SU-DHL-6 (cell line): ENCODE measurements around the gene BCL2L1.

Source experiments
- H2AFZ ChIP-seq: fragments of 200-600 bp; sonication (generic); 2 replicates; pipeline ENCODE4 v1.6.1; 2014; ENCODE audit warnings: low read depth, mild to moderate bottlenecking, moderate library complexity, mixed read lengths, antibody characterized with exemption, low read length; ENCODE audit not compliant: severe bottlenecking
- H3F3A ChIP-seq: fragments of 200-600 bp; shearing (Covaris generic); 2 replicates; pipeline ENCODE4 v1.6.0; 2016; ENCODE audit warnings: antibody characterized with exemption, mild to moderate bottlenecking; ENCODE audit not compliant: insufficient read depth
- H3K27ac ChIP-seq: fragments of 200-600 bp; sonication (generic); 2 replicates; pipeline ENCODE4 v1.5.1; 2016; ENCODE audit warnings: low read depth, mild to moderate bottlenecking, low read length, moderate library complexity, mixed read lengths
- H3K27me3 ChIP-seq: fragments of 200-600 bp; sonication (generic), shearing (Covaris generic); 2 replicates; pipeline ENCODE4 v1.6.0; 2014; ENCODE audit warnings: mild to moderate bottlenecking, low read length
- H3K36me3 ChIP-seq: fragments of 200-600 bp; sonication (generic); 2 replicates; pipeline ENCODE4 v1.6.1; 2014; ENCODE audit warnings: mild to moderate bottlenecking, low read length, mixed read lengths
- H3K4me2 ChIP-seq: fragments of 300-600, 200-600 bp; shearing (Covaris generic), sonication (generic); 2 replicates; pipeline ENCODE4 v1.6.0; 2014; ENCODE audit warnings: low read length, low read depth, mild to moderate bottlenecking; ENCODE audit not compliant: poor library complexity, severe bottlenecking
- H3K4me3 ChIP-seq: fragments of 200-600 bp; sonication (generic); 2 replicates; pipeline ENCODE4 v1.5.1; 2014; ENCODE audit warnings: antibody characterized with exemption, low read length, mild to moderate bottlenecking, mixed read lengths; ENCODE audit not compliant: insufficient read depth, poor library complexity, severe bottlenecking
- H3K79me2 ChIP-seq: fragments of 200-600 bp; sonication (generic); 2 replicates; pipeline ENCODE4 v1.6.1; 2014; ENCODE audit warnings: mild to moderate bottlenecking, low read length, moderate library complexity; ENCODE audit not compliant: insufficient read depth
- H3K9ac ChIP-seq: fragments of 200-600 bp; sonication (generic); 2 replicates; pipeline ENCODE4 v1.7.0; 2014; ENCODE audit warnings: mild to moderate bottlenecking, low read length
- H3K9me2 ChIP-seq: fragments of 200-600 bp; sonication (generic); replicated peaks from 2 replicates; pipeline ENCODE4 v1.6.1; 2014; ENCODE audit warnings: low read length; ENCODE audit not compliant: insufficient read depth
- H3K9me3 ChIP-seq: fragments of 200-600 bp; sonication (generic); 2 replicates; pipeline ENCODE4 v1.6.1; 2014; ENCODE audit warnings: low read length, mixed read lengths; ENCODE audit not compliant: insufficient read depth
- H4K20me1 ChIP-seq: fragments of 200-600 bp; sonication (generic); 2 replicates; pipeline ENCODE4 v1.6.1; 2014; ENCODE audit warnings: low read depth, mild to moderate bottlenecking, antibody characterized with exemption, low read length, moderate library complexity, mixed read lengths
- CTCF ChIP-seq: fragments of 200-600 bp; sonication (generic); IDR thresholded peaks from one replicate; pipeline ENCODE4 v1.5.1; 2017; ENCODE audit warnings: antibody characterized with exemption, mild to moderate bottlenecking, low read length, moderate library complexity; ENCODE audit not compliant: insufficient read depth, poor library complexity, severe bottlenecking
- EZH2phosphoT487 ChIP-seq: fragments of 200-600 bp; sonication (generic), shearing (Covaris generic); conservative IDR thresholded peaks from 2 replicates; pipeline ENCODE4 v1.6.1; 2018; ENCODE audit warnings: mild to moderate bottlenecking, antibody characterized with exemption, low read length, moderate library complexity, mixed read lengths

BCL2L1 gene

GRCh38 chr20:31693402-31693801 lies 29.3 kb downstream of the BCL2L1 start:
- Histone ChIP-seq H3K9me2 (no peaks in the 10 kb centered on the region), H3K79me2 (peaks cover 43% of the 10 kb centered on the region), H3K36me3 (no peaks in the 10 kb centered on the region), H3K4me2 (no peak overlapping the region), H4K20me1 (no peaks in the 10 kb centered on the region), H3F3A (peaks cover 17% of the 10 kb centered on the region), H3K9ac (no peak overlapping the region), H3K27me3 (no peaks in the 10 kb centered on the region), H3K9me3 (no peaks in the 10 kb centered on the region), H3K27ac (peak overlapping the region; percentile 24; the same call in 1 of the 2 replicates), H2AFZ (no peak overlapping the region), H3K4me3 (no peak overlapping the region)
- TF ChIP-seq EZH2phosphoT487 (no peak), CTCF (no peak)

GRCh38 chr20:31691646-31692275 lies 30.9 kb downstream of the BCL2L1 start:
- Histone ChIP-seq H2AFZ (no peak overlapping the region), H3K4me3 (no peak overlapping the region), H4K20me1 (no peaks in the 10 kb centered on the region), H3K9me3 (no peaks in the 10 kb centered on the region), H3K36me3 (no peaks in the 10 kb centered on the region), H3K27ac (peak overlapping the region; percentile 85), H3K27me3 (no peaks in the 10 kb centered on the region), H3K4me2 (peak overlapping the region; percentile 57), H3K9ac (peak overlapping the region; percentile 17; the same call in 1 of the 2 replicates), H3F3A (peaks cover 19% of the 10 kb centered on the region), H3K9me2 (no peaks in the 10 kb centered on the region), H3K79me2 (peaks cover 48% of the 10 kb centered on the region)
- TF ChIP-seq EZH2phosphoT487 (no peak), CTCF (no peak)

GRCh38 chr20:31690124-31690666 lies 32.5 kb downstream of the BCL2L1 start:
- no peak overlapping the region for H3K9ac ChIP-seq
- no peak overlapping the region for H3K4me3 ChIP-seq
- H2AFZ ChIP-seq: no peak overlapping the region
- H3K27ac ChIP-seq: peak overlapping the region; percentile 85
- no peaks in the 10 kb centered on the region for H3K9me3 ChIP-seq
- H3K9me2 ChIP-seq: no peaks in the 10 kb centered on the region
- H3K4me2 ChIP-seq: peak overlapping the region; percentile 4
- TF ChIP-seq CTCF: no peak
- no peak for TF ChIP-seq EZH2phosphoT487
- H3K79me2 ChIP-seq: peaks cover 37% of the 10 kb centered on the region
- H3K27me3 ChIP-seq: no peaks in the 10 kb centered on the region
- no peaks in the 10 kb centered on the region for H3K36me3 ChIP-seq
- no peaks in the 10 kb centered on the region for H4K20me1 ChIP-seq
- H3F3A ChIP-seq: peaks cover 35% of the 10 kb centered on the region
